Neural cell (in vitro differentiated cells): Measurements from ENCODE around the gene KCNQ5.

Experiments used
- CTCF ChIP-seq: fragments of 450-650 bp; IDR thresholded peaks from 2 replicates; pipeline ENCODE4 v1.5.1; 2014; ENCODE audit warnings: antibody characterized with exemption, mild to moderate bottlenecking, moderate library complexity; ENCODE audit not compliant: poor library complexity, severe bottlenecking
- EZH2 ChIP-seq: fragments of 200-600, 300-800 bp; shearing (Covaris generic), sonication (generic); IDR thresholded peaks from 2 replicates; pipeline ENCODE4 v1.6.1; 2014; ENCODE audit warnings: antibody characterized with exemption, low read length, borderline replicate concordance, mild to moderate bottlenecking; ENCODE audit not compliant: insufficient read depth, poor library complexity, severe bottlenecking
- MXI1 ChIP-seq: fragments of 450-650 bp; conservative IDR thresholded peaks from 2 replicates; pipeline ENCODE4 v1.6.1; 2014; ENCODE audit warnings: antibody characterized with exemption, mild to moderate bottlenecking; ENCODE audit not compliant: poor library complexity, severe bottlenecking
- POLR2AphosphoS5 ChIP-seq: IDR thresholded peaks from 2 replicates; pipeline ENCODE4 v1.6.1; 2012
- REST ChIP-seq: IDR thresholded peaks from 2 replicates; pipeline ENCODE4 v1.6.1; 2012; ENCODE audit warnings: borderline replicate concordance
- SMC3 ChIP-seq: fragments of 450-650 bp; conservative IDR thresholded peaks from 2 replicates; pipeline ENCODE4 v1.6.1; 2014; ENCODE audit warnings: antibody characterized with exemption, mild to moderate bottlenecking, moderate library complexity; ENCODE audit not compliant: poor library complexity
- TAF1 ChIP-seq: IDR thresholded peaks from 2 replicates; pipeline ENCODE4 v1.6.1; 2012; ENCODE audit warnings: low read depth

- TF ChIP-seq CTCF (no peak), EZH2 (no peak), POLR2AphosphoS5 (no peak), MXI1 (no peak), REST (no peak), TAF1 (no peak), SMC3 (no peak)
Measured at GRCh38 chr6:72672906-72673305, 51.0 kb downstream of the KCNQ5 start.
